Stimulated activated CD4-positive, alpha-beta T cell treated with anti-CD3 and anti-CD28 coated beads, Interleukin-12 subunit alpha, Interleukin-12 subunit beta, amount 100 ng/mL, for 4 hours (primary cell): ENCODE results near the gene DDHD1.

ENCODE experiments used
- DNase-seq: peaks from one replicate; pipeline ENCODE4 v3.0.0-alpha.2; 2020

Gene DDHD1

DNA sequence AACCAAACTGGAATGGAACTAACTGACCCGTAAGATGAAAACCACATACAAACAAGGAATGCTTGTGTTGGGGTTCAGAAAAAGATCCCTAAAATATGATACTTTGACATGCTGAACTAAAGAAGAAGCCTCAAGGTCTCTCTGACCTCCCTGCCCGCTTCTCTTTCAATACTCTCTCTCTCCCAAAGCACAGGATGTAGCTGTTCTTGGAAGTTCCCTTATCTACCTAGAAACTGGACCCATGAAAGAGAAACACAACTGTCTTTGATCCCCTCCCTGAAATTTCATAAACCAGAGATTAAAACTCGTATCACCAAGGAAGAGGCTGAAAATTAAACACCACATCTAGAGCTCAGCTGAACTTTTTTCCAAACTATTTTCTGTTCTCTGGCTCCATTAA, 125.6 kb downstream of the DDHD1 start:
- DNase-seq = no peak

DNA sequence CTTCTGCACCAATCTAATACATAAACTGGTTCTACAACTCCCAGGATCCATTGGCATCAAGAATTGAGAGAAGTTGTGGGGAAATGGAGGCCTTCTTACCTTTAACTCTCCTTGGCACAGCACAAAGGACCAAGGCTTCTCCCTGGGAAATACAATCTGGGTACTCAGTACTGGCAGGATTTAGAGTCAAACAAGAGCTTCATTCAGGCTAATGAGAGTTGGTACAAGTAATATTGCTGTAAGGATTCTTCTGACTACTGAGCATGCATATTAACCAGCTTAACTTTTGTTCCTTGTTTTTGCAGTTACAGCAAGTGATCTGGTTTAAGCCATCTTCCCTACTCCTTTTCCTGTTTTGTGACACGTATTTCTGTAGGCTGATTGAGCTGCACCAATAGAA, 126.1 kb downstream of the DDHD1 start:
- DNase-seq = no peak

DNA sequence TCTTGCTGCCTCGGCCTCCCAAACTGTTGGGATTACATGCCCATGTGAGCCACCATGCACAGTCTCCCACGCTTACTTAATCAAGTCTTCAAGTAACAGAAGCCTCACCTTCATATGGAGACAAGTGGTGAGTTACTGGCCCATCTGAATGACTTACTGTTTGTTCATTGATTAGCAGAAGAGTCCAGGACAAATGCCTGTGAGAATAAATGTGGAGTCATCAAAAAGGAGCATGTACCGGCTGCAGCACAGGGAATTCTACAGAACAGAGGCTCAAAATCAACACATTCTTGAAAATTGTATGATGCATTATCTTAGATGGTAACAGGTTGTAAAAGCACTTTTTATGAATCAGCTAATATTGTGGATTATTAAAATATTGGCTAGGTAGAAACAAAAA, 129.8 kb downstream of the DDHD1 start:
- no peak for DNase-seq

DNA sequence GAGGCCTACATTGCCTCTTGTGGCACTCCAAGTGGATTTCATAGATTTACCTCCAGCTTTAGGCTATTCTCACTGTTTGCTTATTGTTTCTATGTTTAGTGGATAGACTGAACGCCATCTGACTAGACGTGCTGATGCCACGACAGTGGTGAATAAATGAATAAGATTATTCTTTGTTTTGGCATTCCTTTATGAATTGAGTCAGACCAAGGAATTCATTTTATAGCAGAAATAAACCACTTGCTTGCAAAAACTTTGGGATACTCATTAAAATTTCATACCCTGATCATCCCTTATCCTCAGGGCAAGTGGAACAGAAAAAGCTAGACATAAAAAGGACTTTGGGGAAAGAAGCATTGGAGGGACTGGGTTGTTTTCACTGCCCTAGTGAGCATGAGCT, 130.5 kb downstream of the DDHD1 start:
- DNase-seq = no peak

DNA sequence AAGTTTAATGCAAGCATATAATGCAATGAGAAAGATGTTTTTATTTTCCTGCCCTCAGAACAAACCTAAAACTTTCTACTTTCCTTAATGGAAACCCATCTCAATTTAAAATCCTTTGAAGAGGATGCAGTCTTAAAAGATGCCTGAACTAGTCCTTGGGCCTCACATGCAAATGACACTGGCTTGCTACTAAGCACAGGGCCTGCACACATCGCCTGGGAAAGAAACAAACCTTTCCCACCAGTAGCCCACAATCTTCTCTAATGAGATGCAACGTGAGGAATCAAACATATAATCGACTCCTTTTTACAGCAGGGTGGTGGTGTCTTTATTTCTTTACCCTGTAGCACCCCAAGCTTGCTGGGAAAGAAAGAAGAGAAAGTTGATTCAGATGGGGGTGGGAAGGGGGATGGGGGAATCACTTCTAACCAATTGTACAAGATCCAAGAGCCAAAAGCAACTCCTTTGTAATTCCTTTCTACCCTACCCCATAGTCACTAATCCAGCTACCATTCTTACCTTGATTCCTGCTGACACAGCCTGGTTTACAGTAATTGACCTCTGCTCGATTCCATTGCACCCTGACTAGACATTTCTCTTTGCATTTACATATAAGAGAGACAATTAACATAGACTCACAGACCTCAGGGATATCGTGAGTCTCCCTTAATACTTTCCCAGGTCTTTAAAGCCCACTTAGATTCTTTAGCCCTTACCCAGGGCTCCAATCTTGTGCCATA, 132.8 kb downstream of the DDHD1 start:
- DNase-seq = no peak

DNA sequence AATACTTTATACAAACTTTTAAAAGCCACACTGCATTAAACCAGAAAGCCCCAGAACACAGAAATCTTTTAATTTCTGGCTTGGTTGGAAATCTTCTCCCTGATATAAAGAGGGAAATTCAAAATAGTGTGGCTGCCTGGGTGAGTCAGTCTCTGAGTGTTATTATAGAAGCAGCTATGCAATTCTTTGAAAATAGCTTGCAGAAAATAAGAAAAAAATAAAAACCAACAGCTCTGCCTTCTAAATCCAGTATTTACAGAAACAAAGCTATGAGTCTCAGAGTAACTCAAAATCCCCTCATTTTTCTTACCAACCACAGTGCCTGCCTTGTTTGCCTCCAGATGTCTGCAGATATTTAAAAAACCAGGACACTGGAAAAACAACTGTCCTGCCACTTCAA, 133.7 kb downstream of the DDHD1 start:
- DNase-seq = no peak

DNA sequence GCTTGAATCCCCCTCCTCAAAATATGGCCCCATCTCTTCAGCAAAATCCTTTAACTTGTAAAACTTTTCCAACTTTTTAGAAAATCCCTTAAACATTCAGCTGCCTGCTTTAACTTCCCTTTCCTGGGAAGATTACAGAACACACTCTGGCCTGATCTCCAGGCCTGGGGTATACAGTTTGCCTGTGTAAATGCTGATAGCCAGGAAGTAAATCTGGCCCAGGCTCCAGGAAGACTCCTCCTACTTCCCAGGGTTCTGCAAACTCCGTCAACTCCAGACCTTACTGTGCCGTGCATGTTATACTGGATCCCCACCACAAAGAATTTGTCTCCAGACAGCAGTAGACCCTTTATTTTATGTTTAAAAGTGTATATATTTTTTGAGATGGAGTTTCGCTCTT, 135.3 kb downstream of the DDHD1 start:
- DNase-seq = no peak

DNA sequence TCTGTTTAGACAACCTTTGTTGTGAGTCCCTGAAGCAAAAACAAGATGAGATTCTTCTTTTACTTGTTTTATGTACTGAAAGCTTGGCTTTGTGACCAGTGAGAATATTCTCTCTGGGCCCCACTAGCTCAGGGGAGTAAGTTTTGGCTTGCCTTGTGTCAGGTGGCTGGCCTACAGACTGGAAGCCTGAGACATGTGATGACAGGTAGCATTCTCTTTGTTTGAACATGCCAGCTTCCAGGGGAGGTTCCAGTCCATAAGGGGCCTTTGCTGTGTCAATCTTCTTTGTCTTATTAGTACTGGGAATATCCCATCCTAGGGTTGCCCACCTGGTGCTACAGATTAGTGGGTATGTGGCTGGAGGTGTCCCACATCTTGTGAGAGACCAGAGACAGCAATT, 136.2 kb downstream of the DDHD1 start:
- DNase-seq = no peak

DNA sequence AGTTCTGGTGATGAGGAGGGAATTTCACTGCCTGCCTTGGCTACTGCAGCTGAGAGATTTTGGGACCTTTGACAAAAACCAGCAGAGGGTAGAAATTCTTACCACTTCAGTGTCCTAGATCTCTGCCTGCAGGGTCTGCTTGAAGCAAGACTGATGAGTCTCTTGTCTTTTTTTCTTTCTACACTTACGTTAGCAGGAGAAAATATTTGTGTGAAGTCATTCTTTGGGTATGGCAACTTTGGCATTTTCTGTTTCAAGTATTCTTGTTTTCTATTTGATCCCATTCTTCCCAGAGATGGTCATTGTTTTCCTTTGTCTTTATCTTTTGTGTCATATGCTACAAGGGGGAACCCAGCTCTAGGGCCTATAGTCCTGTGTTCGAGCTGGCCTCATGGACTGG, 136.6 kb downstream of the DDHD1 start:
- no peak for DNase-seq

DNA sequence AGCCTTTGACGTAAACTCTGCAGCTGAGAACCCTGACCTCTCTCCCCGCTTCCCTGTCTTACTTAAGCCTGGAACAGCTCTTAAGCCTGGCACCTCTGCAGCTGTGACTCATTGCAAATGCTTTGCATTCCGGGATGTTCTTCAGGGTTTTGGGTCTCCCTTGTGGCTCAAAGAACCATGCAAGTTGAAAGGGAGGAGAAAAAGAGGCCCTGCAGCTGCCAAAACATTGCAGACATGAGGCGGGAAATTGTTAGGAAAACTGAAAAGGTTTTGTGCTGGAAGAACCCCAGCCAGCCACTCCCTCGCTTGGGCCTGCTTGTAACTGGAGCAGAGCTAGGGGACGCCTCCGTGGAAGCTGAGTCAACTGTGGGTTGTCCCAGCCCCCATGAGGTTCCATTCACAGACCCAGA, 142.1 kb downstream of the DDHD1 start:
- DNase-seq = no peak

DNA sequence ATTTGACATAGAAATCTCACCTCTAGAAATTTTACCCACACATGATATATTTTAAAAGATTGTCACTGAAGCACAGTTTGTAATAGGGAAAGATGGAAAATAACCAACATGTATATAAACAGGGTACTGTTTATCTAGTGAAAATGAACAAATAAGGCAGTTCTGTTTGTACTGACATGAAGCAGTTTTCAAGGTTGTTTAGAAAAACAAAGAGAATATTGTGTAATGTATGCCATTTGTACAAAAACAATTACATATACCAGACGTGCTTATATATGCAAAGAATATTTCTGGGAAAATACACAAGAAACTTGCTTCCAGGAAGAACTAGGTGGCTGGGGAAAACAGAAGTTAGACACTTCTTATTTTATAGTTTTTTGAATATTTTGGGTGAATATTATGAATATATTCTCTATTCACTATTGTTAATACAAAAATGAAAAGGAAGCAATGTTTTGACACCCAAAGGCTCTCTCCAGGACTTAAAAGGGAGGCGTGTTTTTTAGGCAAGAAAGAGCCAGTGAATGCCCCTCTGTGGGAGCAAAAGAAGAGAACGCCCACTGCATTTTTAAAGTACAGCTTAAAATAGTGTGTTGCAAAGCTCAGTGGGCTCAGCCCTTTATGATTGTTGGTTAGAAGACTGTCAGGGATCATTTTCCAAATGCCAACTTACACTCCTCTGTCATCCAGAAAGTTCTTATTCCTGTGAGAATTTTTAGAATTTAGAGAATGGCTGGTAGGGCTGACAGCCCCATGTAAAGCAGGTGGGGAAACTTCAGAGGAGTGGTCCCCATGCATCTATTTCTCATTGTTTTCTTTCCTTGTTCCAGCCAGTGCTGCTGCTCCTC, 142.7 kb downstream of the DDHD1 start:
- DNase-seq = no peak

DNA sequence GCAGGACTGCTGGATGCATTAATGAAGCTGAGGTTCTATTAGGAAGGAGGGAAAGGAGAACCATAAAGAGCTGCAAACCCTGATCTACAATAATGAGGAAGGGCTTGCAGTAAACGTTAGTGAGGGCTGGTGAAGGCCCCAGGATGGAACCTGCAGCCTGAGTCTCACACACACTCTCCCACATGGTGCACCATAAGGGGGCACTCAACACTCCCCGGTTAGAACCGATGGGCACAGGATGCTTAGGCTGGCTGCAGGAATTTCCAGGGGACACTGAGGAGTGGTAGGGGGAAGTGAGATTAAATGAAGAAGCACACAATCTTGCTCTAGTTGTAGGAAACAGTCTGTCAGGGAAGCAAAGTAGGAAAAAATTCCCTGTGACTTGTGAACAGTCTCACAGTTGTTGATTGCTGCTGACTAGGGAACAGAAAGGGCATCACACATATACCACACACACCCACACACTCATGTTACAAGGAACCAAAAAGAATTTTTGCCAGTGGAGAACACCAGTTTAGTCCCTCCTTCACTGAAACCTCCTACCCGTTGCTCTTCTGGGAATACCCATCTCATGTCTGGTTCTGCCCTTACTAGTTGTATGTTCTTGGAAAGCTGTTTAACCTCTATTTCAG, 146.1 kb downstream of the DDHD1 start:
- no peak for DNase-seq

DNA sequence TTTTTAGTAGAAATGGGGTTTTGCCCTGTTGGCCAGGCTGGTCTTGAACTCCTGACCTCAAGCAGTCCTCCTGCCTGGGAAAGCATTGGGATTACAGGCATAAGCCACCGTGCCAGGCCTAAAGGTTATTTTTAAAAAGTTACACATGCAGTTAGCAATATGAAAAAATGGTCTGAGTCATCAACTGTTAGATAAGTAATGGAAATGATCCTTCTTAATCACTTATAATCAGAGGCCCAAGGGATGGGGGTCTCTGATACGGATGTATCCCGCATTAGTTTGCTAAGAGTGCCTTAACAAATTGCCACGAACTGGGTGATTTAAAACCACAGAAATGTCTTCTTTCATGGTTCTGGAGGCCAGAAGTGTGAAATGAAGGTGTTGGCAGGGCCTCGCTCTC, 148.1 kb downstream of the DDHD1 start:
- no peak for DNase-seq

DNA sequence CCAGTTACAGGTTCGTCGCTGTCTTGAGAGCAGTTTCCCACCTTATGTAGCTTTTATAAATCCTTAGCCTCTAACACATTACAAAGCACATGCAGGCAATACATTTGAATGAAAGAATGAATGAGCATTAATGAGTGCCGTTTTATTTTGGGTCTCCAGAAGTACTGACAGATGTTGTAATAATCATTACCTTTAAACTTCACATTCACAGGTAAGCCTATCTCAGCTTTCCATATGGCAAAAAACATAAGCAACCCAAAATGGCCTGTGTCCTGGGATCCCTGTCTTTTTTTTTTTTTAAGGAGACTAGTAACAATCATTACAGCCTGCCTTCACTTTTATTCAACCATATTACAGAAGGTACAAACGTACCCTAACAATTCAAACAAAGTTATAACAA, 149.3 kb downstream of the DDHD1 start:
- no peak for DNase-seq

DNA sequence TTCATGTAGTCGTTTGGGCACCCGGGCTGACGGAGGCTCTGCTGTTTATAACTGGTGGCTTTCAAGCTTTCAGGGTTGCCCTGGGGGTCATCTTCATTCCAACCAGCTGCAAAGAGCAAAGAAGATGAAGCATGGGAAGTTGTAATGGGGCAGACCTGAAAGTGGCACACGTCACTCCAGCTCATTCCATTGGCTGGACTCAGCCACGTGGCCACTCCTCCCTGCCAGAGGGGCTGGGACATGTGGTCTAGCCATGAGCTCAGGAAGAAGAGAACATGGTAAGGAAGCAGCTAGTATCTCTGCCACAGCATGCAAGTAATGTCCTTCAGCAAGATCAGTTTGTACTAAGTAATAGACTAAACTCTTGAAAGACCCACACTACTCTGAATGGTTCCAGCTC, 150.5 kb downstream of the DDHD1 start:
- DNase-seq = no peak

DNA sequence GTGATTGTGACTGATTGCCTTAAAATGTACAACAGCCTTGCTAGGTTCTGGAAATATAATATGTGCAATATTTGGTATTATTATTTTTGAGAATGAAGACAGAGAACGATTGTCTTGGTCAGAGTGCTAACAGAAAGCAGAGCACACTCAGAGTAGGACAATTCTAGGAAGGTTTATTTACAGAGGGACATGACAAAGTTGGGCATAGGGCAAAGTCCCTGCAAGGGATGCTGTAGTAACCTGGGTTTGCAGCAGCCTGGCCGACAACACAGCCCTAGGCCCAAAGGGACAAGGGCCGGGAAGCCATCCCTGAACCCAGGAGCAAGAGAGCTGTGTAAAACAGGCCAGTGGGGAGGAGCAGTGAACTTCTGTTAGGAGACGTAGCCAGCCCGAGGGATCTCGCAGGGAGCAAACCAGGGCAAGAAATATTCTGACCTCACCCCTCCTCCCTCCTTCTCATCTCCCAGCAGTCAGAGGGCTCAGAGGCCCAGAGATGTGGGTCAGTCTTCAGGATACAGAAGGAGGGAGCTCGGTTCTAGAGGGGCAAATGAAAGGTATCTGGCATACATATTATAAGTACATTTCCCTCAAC, 151.2 kb downstream of the DDHD1 start:
- no peak for DNase-seq

DNA sequence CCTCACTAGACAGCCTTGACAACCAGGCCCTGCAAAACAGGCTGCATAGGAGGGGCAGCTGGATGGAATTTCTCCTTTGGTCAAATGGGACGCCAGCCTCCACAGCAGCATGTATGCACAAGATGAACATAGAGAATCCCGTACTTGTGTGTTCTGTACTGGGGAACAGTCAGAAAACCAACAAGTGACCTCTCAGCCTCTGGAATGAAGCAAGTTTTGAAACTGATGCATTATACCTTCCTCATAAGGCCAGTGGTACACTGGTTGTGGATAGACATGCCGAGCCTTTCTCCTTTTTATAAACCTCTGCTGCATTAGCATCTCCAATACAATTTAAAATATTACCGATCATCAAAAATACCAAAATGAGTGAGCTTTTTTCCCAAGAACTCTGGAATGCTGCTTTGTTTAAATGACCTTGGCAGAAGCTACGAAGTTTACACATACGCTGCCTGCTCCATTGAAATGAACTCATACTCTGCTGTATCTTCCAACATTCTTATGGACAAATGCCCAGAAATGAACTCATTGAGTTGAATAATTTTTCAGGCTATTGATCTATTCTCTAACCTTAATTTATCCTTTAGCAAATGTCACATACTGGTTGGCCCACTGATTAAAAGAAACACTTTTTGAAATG, 154.6 kb downstream of the DDHD1 start:
- no peak for DNase-seq

DNA sequence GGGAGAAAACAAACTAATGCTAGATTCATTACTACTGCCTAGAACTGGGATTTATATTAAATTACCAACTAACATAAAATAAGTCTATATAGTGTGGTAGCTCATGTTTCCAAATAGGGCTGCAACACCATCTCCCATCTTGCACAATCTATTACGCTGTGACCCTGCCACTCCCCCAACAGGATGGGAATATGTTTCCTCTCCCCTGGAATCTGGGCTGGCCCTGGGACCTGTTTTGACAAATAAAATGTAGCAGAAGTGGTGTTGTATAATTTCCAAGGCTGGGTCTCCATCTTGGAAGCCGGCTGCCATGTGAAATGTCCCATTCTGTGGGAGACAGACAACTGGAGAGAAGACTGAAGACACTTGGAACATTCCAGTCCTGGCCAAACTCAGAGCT, 156.6 kb downstream of the DDHD1 start:
- DNase-seq = no peak

DNA sequence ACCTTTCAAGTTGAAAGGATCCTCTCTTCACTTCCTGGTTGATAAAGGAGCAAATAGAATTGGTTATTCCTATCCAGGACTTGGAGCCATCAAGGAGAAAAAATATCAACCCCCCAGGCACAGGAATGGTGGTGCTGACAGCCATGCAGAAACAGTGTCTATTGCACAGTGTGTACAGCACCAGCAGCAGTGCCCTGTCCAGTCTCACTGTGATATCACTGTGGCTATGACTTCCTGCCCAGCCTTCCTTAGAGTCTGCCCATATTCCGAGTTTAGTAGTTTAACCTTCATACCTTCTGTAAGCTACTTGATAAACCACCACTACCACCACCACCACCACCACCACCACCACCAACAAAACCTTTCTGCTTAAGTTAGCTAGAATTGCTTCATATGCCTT, 157.1 kb downstream of the DDHD1 start:
- DNase-seq = no peak

DNA sequence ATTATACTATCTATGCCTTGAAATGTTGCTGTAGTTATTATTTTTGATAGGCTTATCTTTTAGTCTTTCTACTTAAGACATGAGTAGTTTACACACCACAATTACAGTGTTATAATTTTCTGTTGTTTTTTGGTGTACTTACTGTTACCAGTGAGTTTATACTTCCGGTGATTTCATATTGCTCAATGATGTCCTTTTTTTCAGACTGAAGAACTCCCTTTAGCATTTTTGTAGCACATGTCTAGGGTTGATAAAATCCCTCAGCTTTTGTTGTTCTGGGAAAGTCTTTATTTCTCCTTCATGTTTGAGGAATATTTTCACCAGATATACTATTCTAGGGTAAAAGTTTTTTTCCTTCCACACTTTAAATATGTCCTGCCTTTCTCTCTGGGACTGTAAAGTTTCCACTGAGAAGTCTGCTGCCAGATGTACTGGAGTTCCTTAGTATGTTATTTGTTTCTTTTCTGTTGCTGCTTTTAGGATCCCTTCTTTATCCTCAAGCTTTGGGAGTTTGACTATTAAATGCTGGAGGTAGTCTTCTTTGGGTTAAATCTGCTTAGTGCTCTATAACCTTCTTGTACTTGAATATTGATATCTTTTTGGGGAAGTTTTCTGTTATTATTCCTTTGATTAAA, 160.8 kb downstream of the DDHD1 start:
- DNase-seq = no peak

DNA sequence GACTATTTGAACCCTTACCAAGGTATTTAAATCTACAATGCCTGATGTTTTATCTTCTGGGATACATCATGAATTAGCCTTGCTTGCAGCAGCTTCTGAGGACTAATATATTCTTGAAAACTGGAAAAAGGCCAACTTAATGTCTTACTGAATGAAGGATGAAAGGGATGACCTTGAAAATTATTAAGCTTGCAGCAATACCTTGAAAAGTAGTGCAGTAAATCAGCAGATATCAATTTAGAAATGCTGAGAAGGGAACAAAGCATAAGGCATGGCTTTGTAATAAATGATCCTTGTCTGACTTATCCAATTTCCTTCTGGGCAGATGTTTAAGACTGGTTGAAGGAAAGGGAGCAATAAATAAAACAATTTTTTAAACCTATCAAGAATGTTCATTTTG, 165.0 kb downstream of the DDHD1 start:
- no peak for DNase-seq

DNA sequence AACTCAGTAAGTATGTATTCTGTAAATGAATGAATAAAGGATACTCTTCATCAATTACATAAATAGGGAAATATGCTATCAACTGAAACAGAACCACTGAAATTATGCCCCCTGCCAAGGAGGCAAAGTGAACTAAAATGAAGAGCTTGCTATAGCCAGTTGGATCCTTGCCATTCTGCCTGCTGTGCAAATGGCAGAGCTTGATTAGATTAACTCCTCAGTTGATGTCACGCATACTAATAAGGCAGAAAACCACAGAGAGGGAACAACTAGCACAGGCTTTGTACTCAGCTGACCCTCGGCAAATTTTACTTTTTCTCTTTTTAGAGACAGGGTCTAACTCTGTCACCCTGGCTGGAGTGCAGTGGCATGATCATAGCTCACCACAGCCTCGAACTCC, 165.6 kb downstream of the DDHD1 start:
- DNase-seq = no peak

DNA sequence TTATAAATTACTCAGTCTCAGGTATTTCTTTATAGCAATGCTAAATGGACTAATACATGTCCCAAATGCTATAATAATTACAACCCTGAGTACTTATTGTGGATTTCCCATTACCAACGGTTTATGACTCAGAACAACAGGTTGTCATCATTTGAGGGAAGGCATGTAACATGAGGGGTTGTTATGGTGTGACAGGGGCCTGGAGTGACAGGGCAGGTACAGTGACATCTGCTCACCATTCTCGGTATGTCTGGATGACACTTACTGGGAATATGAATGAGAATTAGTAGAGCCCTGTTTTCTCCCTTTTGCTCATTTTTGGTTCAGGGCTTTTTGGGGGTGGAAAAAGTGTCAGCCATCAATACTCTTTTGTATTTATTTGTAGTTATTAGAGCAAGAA, 166.1 kb downstream of the DDHD1 start:
- DNase-seq = no peak
